ENCODE results near the gene GEMIN2.
"Not testable (repeated sequence)": the region's sequence is repeated elsewhere in the genome, so short reads cannot be mapped to it uniquely, and the experiment has no call there.

The GEMIN2 gene

GRCh38 chr14:39113685-39114072, 444 bp upstream of the GEMIN2 start:
- DNase-seq = no peak

- no peak for DNase-seq
Measured at GRCh38 chr14:39122330-39123138, 8.4 kb downstream of the GEMIN2 start.

- not testable (repeated sequence) for DNase-seq
Measured at GRCh38 chr14:39137835-39138234, 23.7 kb downstream of the GEMIN2 start.

GRCh38 chr14:39138440-39138839, 24.3 kb downstream of the GEMIN2 start:
- no peak for DNase-seq

GRCh38 chr14:39140170-39140569, 26.0 kb downstream of the GEMIN2 start:
- no peak for DNase-seq

GRCh38 chr14:39141623-39142022, 27.5 kb downstream of the GEMIN2 start:
- not testable (repeated sequence) for DNase-seq

- DNase-seq = not testable (repeated sequence)
Measured at GRCh38 chr14:39143226-39143625, 29.1 kb downstream of the GEMIN2 start.

GRCh38 chr14:39145266-39145966, 31.3 kb downstream of the GEMIN2 start:
- DNase-seq = no peak

GRCh38 chr14:39154594-39155189, 40.6 kb downstream of the GEMIN2 start:
- DNase-seq = no peak

GRCh38 chr14:39157491-39157890, 43.4 kb downstream of the GEMIN2 start:
- DNase-seq = no peak

GRCh38 chr14:39158222-39158858, 44.2 kb downstream of the GEMIN2 start:
- DNase-seq = no peak

GRCh38 chr14:39160494-39160893, 46.4 kb downstream of the GEMIN2 start:
- no peak for DNase-seq

GRCh38 chr14:39167797-39168320, 53.7 kb downstream of the GEMIN2 start:
- DNase-seq = not testable (repeated sequence)

- DNase-seq = no peak
Measured at GRCh38 chr14:39168591-39168990, 54.5 kb downstream of the GEMIN2 start.

- no peak for DNase-seq
Measured at GRCh38 chr14:39169541-39169900, 55.4 kb downstream of the GEMIN2 start.

GRCh38 chr14:39173198-39173597, 59.1 kb downstream of the GEMIN2 start:
- DNase-seq = no peak

- peak; percentile 93 to 99 (median 96) for DNase-seq
Measured at GRCh38 chr14:39174560-39175444, 60.7 kb downstream of the GEMIN2 start, which contains the start of gene PNN. Gene PNN (plus strand): TSS chr14:39175254. CDS start chr14:39175280, 26 bp downstream.

GRCh38 chr14:39175445-39176262, 61.5 kb downstream of the GEMIN2 start:
- DNase-seq = peak in 4 of 5 donors; percentile 18 to 44 (median 28)

GRCh38 chr14:39176263-39177167, 62.4 kb downstream of the GEMIN2 start:
- no peak for DNase-seq

GRCh38 chr14:39177168-39177545, 63.0 kb downstream of the GEMIN2 start:
- DNase-seq = no peak
